Testis (tissue), 2 donors: Measurements from ENCODE around the gene PRDM12.

Source experiments
- CTCF ChIP-seq, 3 experiments: fragments of 450-650 bp in 2 of 3; fragments of 200-600 bp in 1 of 3; sonication (generic) in 1 of 3; IDR thresholded peaks; one replicate each; pipeline ENCODE4 v1.5.1; 2016 to 2019; ENCODE audit warnings: antibody characterized with exemption in 3 of 3, mild to moderate bottlenecking in 2 of 3, moderate library complexity in 1 of 3
- POLR2A ChIP-seq: fragments of 450-650 bp; IDR thresholded peaks from one replicate; pipeline ENCODE4 v1.6.1; 2017; ENCODE audit warnings: antibody characterized with exemption, mild to moderate bottlenecking, moderate library complexity

DNA sequence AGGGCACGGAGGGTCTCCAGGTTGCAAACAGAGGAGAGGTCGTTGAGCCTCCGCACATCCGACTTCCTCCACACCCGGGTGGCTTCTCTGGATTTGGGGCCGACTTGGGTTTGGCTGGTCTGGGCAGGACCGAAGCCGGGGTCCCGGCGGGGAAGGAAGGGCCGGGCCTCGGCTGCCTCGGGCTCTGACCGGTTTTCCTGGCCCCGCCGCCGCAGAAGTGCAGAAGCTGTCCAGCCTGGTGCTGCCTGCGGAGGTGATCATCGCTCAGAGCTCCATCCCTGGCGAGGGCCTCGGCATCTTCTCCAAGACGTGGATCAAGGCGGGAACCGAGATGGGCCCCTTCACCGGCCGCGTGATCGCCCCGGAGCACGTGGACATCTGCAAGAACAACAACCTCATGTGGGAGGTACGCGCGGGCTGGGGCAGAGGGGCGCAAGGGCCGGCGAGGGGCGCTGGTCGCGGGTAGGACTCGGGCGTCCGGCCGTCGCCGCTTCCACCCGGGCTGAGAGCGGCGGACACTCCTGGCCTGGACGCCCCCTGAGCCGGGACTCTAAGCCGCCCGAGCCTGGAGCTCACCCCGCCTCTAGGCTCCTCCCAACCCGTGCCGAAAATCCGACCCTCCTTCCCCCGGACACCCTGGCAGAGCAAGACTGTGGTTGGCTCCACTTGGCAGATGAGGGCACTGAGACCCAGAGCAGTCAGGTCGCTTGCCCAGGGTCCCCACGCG, 2.2 kb downstream of the PRDM12 start:
- TF ChIP-seq CTCF (IDR thresholded peaks at IDR 0.05) = no peak
- TF ChIP-seq POLR2A = no peak
